ENCODE measurements around the gene FNDC8.
A peak's percentile ranks its signal among the peaks of the same experiment; 100 is the strongest.

The FNDC8 gene

GRCh38 chr17:35135322-35135721 is 13.9 kb downstream of the FNDC8 start:
- H3K4me3 ChIP-seq (ENCODE audit: low read length) = no peak overlapping the region
- H3K36me3 ChIP-seq (ENCODE audit: control insufficient read depth, low read length) = peaks cover 96% of the 10 kb centered on the region
- H3K27ac ChIP-seq (ENCODE audit: low read depth, low read length) = no peak overlapping the region
- no peaks in the 10 kb centered on the region for H4K20me1 ChIP-seq (ENCODE audit: control insufficient read depth, insufficient read depth, low read depth, low read length)
- no peaks in the 10 kb centered on the region for H3K9me3 ChIP-seq (ENCODE audit: control insufficient read depth, insufficient read depth, low read length)
- H3K79me2 ChIP-seq (ENCODE audit: control insufficient read depth, low read length) = peaks cover 19% of the 10 kb centered on the region
- H3F3A ChIP-seq (ENCODE audit: control insufficient read depth, insufficient read depth) = no peaks in the 10 kb centered on the region
- H3K4me2 ChIP-seq (ENCODE audit: low read length) = no peak overlapping the region
- H3K4me1 ChIP-seq (ENCODE audit: control insufficient read depth, low read length) = peaks cover 1% of the 10 kb centered on the region
- TF ChIP-seq CTCF (IDR thresholded peaks at IDR 0.05; ENCODE audit: low read depth, low read length, poor library complexity, severe bottlenecking) (no peak), EZH2phosphoT487 (IDR thresholded peaks at IDR 0.05; ENCODE audit: borderline replicate concordance, low read length) (no peak)
- H3K27me3 ChIP-seq (ENCODE audit: control insufficient read depth, low read length) = no peaks in the 10 kb centered on the region
- H3K9me2 ChIP-seq (replicated peaks; ENCODE audit: control insufficient read depth, low read length) = no peaks in the 10 kb centered on the region

DNA sequence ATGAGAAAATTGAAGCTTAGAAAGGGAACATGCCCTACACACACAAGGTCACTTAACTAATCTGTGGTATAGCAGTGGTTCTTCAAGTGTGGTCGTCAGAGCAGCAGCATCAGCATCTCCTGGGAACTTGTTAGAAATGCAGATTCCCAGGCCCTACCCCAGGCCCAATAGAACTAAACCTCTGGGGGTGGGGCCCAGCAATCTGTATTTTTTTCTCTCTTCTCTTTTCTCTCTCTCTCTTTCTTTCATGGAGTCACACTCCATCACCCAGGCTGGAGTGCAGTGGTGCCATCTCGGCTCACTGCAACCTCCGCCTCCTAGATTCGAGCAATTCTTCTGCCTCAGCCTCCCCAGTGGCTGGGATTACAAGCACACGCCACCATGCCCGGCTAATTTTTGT is 16.8 kb downstream of the FNDC8 start:
- H3K4me2 ChIP-seq (ENCODE audit: low read length) = no peak overlapping the region
- peaks cover 41% of the 10 kb centered on the region for H3K79me2 ChIP-seq (ENCODE audit: control insufficient read depth, low read length)
- H3K27me3 ChIP-seq (ENCODE audit: control insufficient read depth, low read length) = no peaks in the 10 kb centered on the region
- TF ChIP-seq EZH2phosphoT487 (IDR thresholded peaks at IDR 0.05; ENCODE audit: borderline replicate concordance, low read length) = no peak
- H3K36me3 ChIP-seq (ENCODE audit: control insufficient read depth, low read length) = peaks cover 79% of the 10 kb centered on the region
- H3K4me1 ChIP-seq (ENCODE audit: control insufficient read depth, low read length) = peaks cover 13% of the 10 kb centered on the region
- no peak overlapping the region for H3K4me3 ChIP-seq (ENCODE audit: low read length)
- no peaks in the 10 kb centered on the region for H4K20me1 ChIP-seq (ENCODE audit: control insufficient read depth, insufficient read depth, low read depth, low read length)
- no peak overlapping the region for H3K27ac ChIP-seq (ENCODE audit: low read depth, low read length)
- H3K9me3 ChIP-seq (ENCODE audit: control insufficient read depth, insufficient read depth, low read length) = no peaks in the 10 kb centered on the region
- no peaks in the 10 kb centered on the region for H3F3A ChIP-seq (ENCODE audit: control insufficient read depth, insufficient read depth)
- no peaks in the 10 kb centered on the region for H3K9me2 ChIP-seq (replicated peaks; ENCODE audit: control insufficient read depth, low read length)

DNA sequence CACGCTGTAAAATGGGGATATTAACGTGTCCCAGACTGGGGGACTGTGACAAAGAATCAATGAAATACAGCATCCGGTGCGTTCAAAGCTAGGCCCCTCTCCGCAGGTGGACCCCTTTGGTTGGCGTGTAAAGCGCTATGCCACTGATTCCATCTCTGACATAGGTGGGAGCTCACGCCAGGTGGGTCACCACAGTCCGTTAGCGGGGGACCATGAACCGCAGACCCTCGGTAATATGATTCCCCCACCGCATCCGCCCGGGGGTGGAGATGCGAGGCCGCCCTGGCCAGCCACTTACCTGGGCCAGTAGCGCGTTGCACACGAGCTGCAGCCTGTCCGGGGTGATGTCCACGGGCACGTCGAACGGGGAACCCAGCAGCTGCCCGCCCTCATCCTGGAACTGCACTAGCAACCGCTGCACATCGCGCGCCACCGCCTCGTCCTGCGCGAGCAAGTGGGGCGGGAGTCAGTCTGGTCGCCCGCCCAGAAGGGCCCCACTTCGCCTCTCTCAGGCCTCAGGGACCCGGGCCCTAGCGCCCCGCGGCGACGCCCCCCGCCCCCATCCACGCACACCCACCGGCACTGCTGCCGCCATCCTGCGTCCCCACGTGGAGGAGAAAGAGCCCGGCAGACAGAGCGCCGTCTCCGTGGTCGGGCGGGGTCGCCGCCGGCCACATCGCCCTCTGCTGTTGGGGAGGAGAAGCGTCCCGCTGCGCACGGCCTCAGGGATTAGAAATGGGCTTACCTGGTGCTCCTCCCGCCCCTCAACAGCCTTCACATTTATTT is 20.5 kb downstream of the FNDC8 start, which contains the start of gene NLE1:
Gene NLE1, minus strand, starts transcription at position 623 of the 786 bp plus-strand sequence. Its CDS starts 28 bp downstream, at position 595.
- H3K36me3 ChIP-seq (ENCODE audit: control insufficient read depth, low read length) = peaks cover 42% of the 10 kb centered on the region

More for the DNA sequence above, 20.5 kb downstream of the FNDC8 start, which contains the start of gene NLE1:
- Histone ChIP-seq H4K20me1 (ENCODE audit: control insufficient read depth, insufficient read depth, low read depth, low read length) (no peaks in the 10 kb centered on the region), H3K4me3 (ENCODE audit: low read length) (peak within 1 kb of the TSS; percentile 100), H3K79me2 (ENCODE audit: control insufficient read depth, low read length) (peaks cover 41% of the 10 kb centered on the region), H3K27ac (ENCODE audit: low read depth, low read length) (peak within 1 kb of the TSS; percentile 42), H3K9me2 (replicated peaks; ENCODE audit: control insufficient read depth, low read length) (no peaks in the 10 kb centered on the region), H3K27me3 (ENCODE audit: control insufficient read depth, low read length) (no peaks in the 10 kb centered on the region), H3F3A (ENCODE audit: control insufficient read depth, insufficient read depth) (no peaks in the 10 kb centered on the region), H3K4me2 (ENCODE audit: low read length) (peak within 1 kb of the TSS; percentile 92), H3K4me1 (ENCODE audit: control insufficient read depth, low read length) (peaks cover 13% of the 10 kb centered on the region), H3K9me3 (ENCODE audit: control insufficient read depth, insufficient read depth, low read length) (no peaks in the 10 kb centered on the region)
- TF ChIP-seq CTCF (IDR thresholded peaks at IDR 0.05; ENCODE audit: low read depth, low read length, poor library complexity, severe bottlenecking) = peak; percentile 74
- TF ChIP-seq EZH2phosphoT487 (IDR thresholded peaks at IDR 0.05; ENCODE audit: borderline replicate concordance, low read length) = no peak
